ENCODE results near the gene AUTS2.

- no peak for TF ChIP-seq CTCF (IDR thresholded peaks at IDR 0.05 in 8 of 11, conservative IDR thresholded peaks at IDR 0.05 in 3 of 11)
- TF ChIP-seq POLR2AphosphoS5 (IDR thresholded peaks at IDR 0.05): no peak
- TF ChIP-seq POLR2A (IDR thresholded peaks at IDR 0.05): no peak
Measured at GRCh38 chr7:70036695-70037094, 438.4 kb downstream of the AUTS2 start.

Measured in spleen (tissue), 7 donors.